ENCODE results near the gene ZNF701. TPM values are rescaled to one million over a fixed set of nuclear protein-coding genes. Genes with fewer than 3 reads are reported as not detected.
A peak's percentile ranks its signal among the peaks of the same experiment; 100 is the strongest.

The ZNF701 gene
- 11.5 TPM for polyA plus RNA-seq (2013, experiment 1 of 2)
- 11.2 TPM for polyA plus RNA-seq (2013, experiment 2 of 2)

DNA sequence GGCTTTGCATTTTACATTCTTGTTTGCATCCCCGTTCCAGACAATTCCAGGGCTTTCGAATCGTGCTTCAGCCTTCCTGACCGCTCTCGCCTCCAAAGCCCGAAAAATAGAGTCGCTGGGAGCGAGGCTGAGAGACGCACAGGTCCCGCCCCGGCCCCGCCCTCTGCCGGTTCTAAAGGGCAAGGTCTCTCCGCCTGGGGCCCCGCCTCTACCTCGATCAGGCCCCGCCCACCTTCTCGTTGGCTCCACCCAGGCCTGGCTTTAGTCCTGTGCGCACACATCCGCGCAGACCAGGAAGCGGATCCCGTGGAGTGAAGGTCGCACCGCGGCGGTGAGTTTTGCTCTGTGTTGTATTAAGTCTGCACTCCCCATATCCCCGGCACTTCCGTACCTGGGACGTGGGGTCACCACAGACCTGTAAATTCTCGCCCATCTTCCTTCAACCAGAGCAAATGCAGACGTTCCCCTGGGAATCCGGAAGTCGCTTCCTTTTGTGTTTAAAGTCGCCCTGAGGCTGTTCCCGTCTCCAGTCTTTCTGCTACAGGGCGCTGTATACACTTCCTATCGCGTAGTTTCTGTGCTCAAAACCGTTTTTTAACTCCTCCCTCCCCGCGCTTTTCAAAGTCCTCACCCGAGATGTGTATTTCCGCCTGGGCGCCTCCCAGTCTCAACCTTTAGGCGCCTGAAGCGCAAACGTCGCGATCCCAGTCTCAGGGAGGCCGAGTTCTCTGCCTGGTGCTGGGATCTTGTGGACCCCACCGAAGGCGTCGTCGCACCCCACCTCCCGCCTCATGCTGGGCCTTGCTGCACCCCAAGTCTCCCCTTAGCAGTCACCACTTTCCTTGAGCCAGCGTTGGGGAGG lies at the start of gene ZNF701:
Gene ZNF701, plus strand, starts transcription at position 288 of the 862 bp plus-strand sequence. CDS start 3,861 bp downstream, outside the sequence.
- peak within 1 kb of the TSS; percentile 1 for H3K18ac ChIP-seq (ENCODE audit: low read length)
- peak within 1 kb of the TSS; percentile 99 for H3K4me3 ChIP-seq (ENCODE audit: low read length)
- peak; percentile 98 for DNase-seq
- no peak within 1 kb of the TSS for H2AK5ac ChIP-seq (ENCODE audit: low read length)
- H3K23ac ChIP-seq (ENCODE audit: low read length) = peak within 1 kb of the TSS; percentile 97
- H3K36me3 ChIP-seq (ENCODE audit: control insufficient read depth, insufficient read depth, low read length) = no peaks in the 10 kb centered on the region
- peak within 1 kb of the TSS; percentile 99 for H3K56ac ChIP-seq (ENCODE audit: low read length)
- no CpG with 5 or more reads among the region's 57 CpGs for WGBS (ENCODE audit: extremely low coverage, insufficient coverage, low lambda C conversion rate)
- H2BK5ac ChIP-seq (ENCODE audit: low read length) = peak within 1 kb of the TSS; percentile 99
- H3K79me1 ChIP-seq (ENCODE audit: low read length) = peaks cover 6% of the 10 kb centered on the region
- H3K9ac ChIP-seq (ENCODE audit: low read length) = peak within 1 kb of the TSS; percentile 100
- no peak within 1 kb of the TSS for H2BK120ac ChIP-seq (ENCODE audit: low read depth, low read length)
- peaks cover 7% of the 10 kb centered on the region for H3K79me2 ChIP-seq (ENCODE audit: control insufficient read depth, insufficient read depth, low read length)
- no peak within 1 kb of the TSS for H4K5ac ChIP-seq (ENCODE audit: low read length)
- H4K8ac ChIP-seq (ENCODE audit: low read depth, low read length) = no peak within 1 kb of the TSS
- no peaks in the 10 kb centered on the region for H3K4me1 ChIP-seq (ENCODE audit: control insufficient read depth, low read depth, low read length)
- H3K4ac ChIP-seq (ENCODE audit: low read depth, low read length) = peak within 1 kb of the TSS; percentile 6
- H3K4me2 ChIP-seq (ENCODE audit: low read length) = peak within 1 kb of the TSS; percentile 96
- H3K27ac ChIP-seq (ENCODE audit: low read depth, low read length) = peak within 1 kb of the TSS; percentile 74
- no peak within 1 kb of the TSS for H2BK15ac ChIP-seq (replicated peaks; ENCODE audit: low read depth)
- H3K27me3 ChIP-seq (ENCODE audit: insufficient read depth, low read length, poor library complexity) = no peaks in the 10 kb centered on the region

DNA sequence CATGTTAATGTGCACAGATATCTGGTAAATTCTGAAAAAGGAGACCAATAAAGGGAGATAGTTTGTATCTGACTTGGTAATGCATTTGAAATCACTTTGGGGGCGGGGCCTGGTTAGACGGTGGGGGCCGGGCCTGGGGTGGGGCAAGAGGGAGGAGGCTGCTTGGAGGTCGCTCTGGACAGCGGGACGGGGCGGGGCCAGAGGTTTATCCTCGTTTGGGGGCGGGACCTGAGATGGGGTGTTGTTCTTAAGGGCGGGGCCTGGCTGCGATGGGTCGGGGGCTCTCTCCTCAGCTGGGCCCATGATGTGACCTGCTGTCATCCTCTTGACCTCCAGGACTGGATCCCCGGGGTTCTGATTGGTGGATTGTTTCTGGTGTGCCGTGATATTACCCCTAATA lies 47.5 kb upstream of the ZNF701 start:
- no peaks in the 10 kb centered on the region for H3K36me3 ChIP-seq (ENCODE audit: control insufficient read depth, insufficient read depth, low read length)
- H3K4me1 ChIP-seq (ENCODE audit: control insufficient read depth, low read depth, low read length) = peaks cover 3% of the 10 kb centered on the region
- H3K79me1 ChIP-seq (ENCODE audit: low read length) = no peaks in the 10 kb centered on the region
- H3K79me2 ChIP-seq (ENCODE audit: control insufficient read depth, insufficient read depth, low read length) = no peaks in the 10 kb centered on the region
- no peak overlapping the region for H3K27ac ChIP-seq (ENCODE audit: low read depth, low read length)
- no peak overlapping the region for H2BK5ac ChIP-seq (ENCODE audit: low read length)
- H3K27me3 ChIP-seq (ENCODE audit: insufficient read depth, low read length, poor library complexity) = no peaks in the 10 kb centered on the region
- no peak overlapping the region for H2BK15ac ChIP-seq (replicated peaks; ENCODE audit: low read depth)
- WGBS (ENCODE audit: extremely low coverage, insufficient coverage, low lambda C conversion rate) = no CpG with 5 or more reads among the region's 14 CpGs
- H3K4ac ChIP-seq (ENCODE audit: low read depth, low read length) = no peak overlapping the region
- no peak overlapping the region for H4K8ac ChIP-seq (ENCODE audit: low read depth, low read length)
- H2AK5ac ChIP-seq (ENCODE audit: low read length) = no peak overlapping the region
- H3K56ac ChIP-seq (ENCODE audit: low read length) = no peak overlapping the region
- no peak overlapping the region for H3K4me3 ChIP-seq (ENCODE audit: low read length)
- no peak overlapping the region for H2BK120ac ChIP-seq (ENCODE audit: low read depth, low read length)
- no peak overlapping the region for H3K9ac ChIP-seq (ENCODE audit: low read length)
- H3K4me2 ChIP-seq (ENCODE audit: low read length) = no peak overlapping the region
- H3K23ac ChIP-seq (ENCODE audit: low read length) = no peak overlapping the region
- no peak overlapping the region for H4K5ac ChIP-seq (ENCODE audit: low read length)
- DNase-seq = peak; percentile 27
- H3K18ac ChIP-seq (ENCODE audit: low read length) = no peak overlapping the region

GRCh38 chr19:52524086-52524485 lies 46.0 kb upstream of the ZNF701 start:
- H3K56ac ChIP-seq (ENCODE audit: low read length) = no peak overlapping the region
- H2BK15ac ChIP-seq (replicated peaks; ENCODE audit: low read depth) = no peak overlapping the region
- no peak overlapping the region for H3K23ac ChIP-seq (ENCODE audit: low read length)
- H3K36me3 ChIP-seq (ENCODE audit: control insufficient read depth, insufficient read depth, low read length) = no peaks in the 10 kb centered on the region
- no CpG with 5 or more reads among the region's 20 CpGs for WGBS (ENCODE audit: extremely low coverage, insufficient coverage, low lambda C conversion rate)
- H3K79me2 ChIP-seq (ENCODE audit: control insufficient read depth, insufficient read depth, low read length) = peaks cover 3% of the 10 kb centered on the region
- H2AK5ac ChIP-seq (ENCODE audit: low read length) = no peak overlapping the region
- no peak for DNase-seq
- H3K27me3 ChIP-seq (ENCODE audit: insufficient read depth, low read length, poor library complexity) = no peaks in the 10 kb centered on the region
- H3K4me1 ChIP-seq (ENCODE audit: control insufficient read depth, low read depth, low read length) = peaks cover 3% of the 10 kb centered on the region
- no peak overlapping the region for H2BK5ac ChIP-seq (ENCODE audit: low read length)
- no peak overlapping the region for H3K4me2 ChIP-seq (ENCODE audit: low read length)
- H3K4ac ChIP-seq (ENCODE audit: low read depth, low read length) = no peak overlapping the region
- H4K5ac ChIP-seq (ENCODE audit: low read length) = no peak overlapping the region
- no peak overlapping the region for H3K27ac ChIP-seq (ENCODE audit: low read depth, low read length)
- no peak overlapping the region for H4K8ac ChIP-seq (ENCODE audit: low read depth, low read length)
- no peak overlapping the region for H3K18ac ChIP-seq (ENCODE audit: low read length)
- no peak overlapping the region for H2BK120ac ChIP-seq (ENCODE audit: low read depth, low read length)
- no peak overlapping the region for H3K9ac ChIP-seq (ENCODE audit: low read length)
- H3K4me3 ChIP-seq (ENCODE audit: low read length) = no peak overlapping the region
- no peaks in the 10 kb centered on the region for H3K79me1 ChIP-seq (ENCODE audit: low read length)

- peak; percentile 99 for DNase-seq
- WGBS (ENCODE audit: extremely low coverage, insufficient coverage, low lambda C conversion rate) = no CpG with 5 or more reads among the region's 54 CpGs
- peak within 1 kb of the TSS; percentile 5 for H3K4ac ChIP-seq (ENCODE audit: low read depth, low read length)
These were observed 42.7 kb upstream of the ZNF701 start, which contains the start of gene ZNF808 for GRCh38 chr19:52527134-52527955. TSS of gene ZNF808 (plus strand) at chr19:52527668. CDS start at chr19:52543285, 15,617 bp downstream.

DNA sequence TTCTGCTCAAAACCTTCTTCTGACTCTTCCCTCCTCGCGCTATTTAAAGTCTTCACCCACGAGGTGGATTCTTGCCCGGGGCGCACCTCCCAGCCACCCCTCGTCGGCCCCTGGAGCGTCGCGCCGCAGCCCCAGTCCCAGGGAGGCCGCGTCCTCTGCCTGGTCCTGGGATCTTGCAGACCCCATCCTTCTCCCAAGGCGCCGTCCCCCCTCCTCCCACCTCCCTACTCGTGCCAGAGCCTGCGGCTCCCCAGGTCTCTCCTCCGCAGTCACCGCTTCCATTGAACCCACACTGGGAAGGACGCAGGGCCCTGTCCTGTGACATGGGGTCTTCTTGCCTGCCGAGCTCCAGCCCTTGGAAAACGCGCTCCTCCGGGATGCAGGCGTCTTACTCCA lies 42.1 kb upstream of the ZNF701 start:
- peak overlapping the region; percentile 5 for H3K4ac ChIP-seq (ENCODE audit: low read depth, low read length)
- H3K27ac ChIP-seq (ENCODE audit: low read depth, low read length) = no peak overlapping the region
- no peak overlapping the region for H2AK5ac ChIP-seq (ENCODE audit: low read length)
- H3K79me2 ChIP-seq (ENCODE audit: control insufficient read depth, insufficient read depth, low read length) = peaks cover 3% of the 10 kb centered on the region
- no CpG with 5 or more reads among the region's 25 CpGs for WGBS (ENCODE audit: extremely low coverage, insufficient coverage, low lambda C conversion rate)
- H2BK5ac ChIP-seq (ENCODE audit: low read length) = no peak overlapping the region
- H3K18ac ChIP-seq (ENCODE audit: low read length) = peak overlapping the region; percentile 0
- peak; percentile 27 for DNase-seq
- no peaks in the 10 kb centered on the region for H3K79me1 ChIP-seq (ENCODE audit: low read length)
- H3K23ac ChIP-seq (ENCODE audit: low read length) = peak overlapping the region; percentile 80
- no peaks in the 10 kb centered on the region for H3K4me1 ChIP-seq (ENCODE audit: control insufficient read depth, low read depth, low read length)
- H2BK15ac ChIP-seq (replicated peaks; ENCODE audit: low read depth) = no peak overlapping the region
- peak overlapping the region; percentile 32 for H3K4me2 ChIP-seq (ENCODE audit: low read length)
- H4K5ac ChIP-seq (ENCODE audit: low read length) = no peak overlapping the region
- H3K36me3 ChIP-seq (ENCODE audit: control insufficient read depth, insufficient read depth, low read length) = no peaks in the 10 kb centered on the region
- peak overlapping the region; percentile 93 for H3K9ac ChIP-seq (ENCODE audit: low read length)
- H3K4me3 ChIP-seq (ENCODE audit: low read length) = peak overlapping the region; percentile 95
- no peak overlapping the region for H2BK120ac ChIP-seq (ENCODE audit: low read depth, low read length)
- no peaks in the 10 kb centered on the region for H3K27me3 ChIP-seq (ENCODE audit: insufficient read depth, low read length, poor library complexity)
- no peak overlapping the region for H4K8ac ChIP-seq (ENCODE audit: low read depth, low read length)
- peak overlapping the region; percentile 94 for H3K56ac ChIP-seq (ENCODE audit: low read length)

More at GRCh38 chr19:52527134-52527955, 42.7 kb upstream of the ZNF701 start, which contains the start of gene ZNF808:
- Histone ChIP-seq H3K56ac (ENCODE audit: low read length) (peak within 1 kb of the TSS; percentile 94), H4K5ac (ENCODE audit: low read length) (no peak within 1 kb of the TSS), H3K36me3 (ENCODE audit: control insufficient read depth, insufficient read depth, low read length) (no peaks in the 10 kb centered on the region), H4K8ac (ENCODE audit: low read depth, low read length) (no peak within 1 kb of the TSS), H3K9ac (ENCODE audit: low read length) (peak within 1 kb of the TSS; percentile 93), H2BK15ac (replicated peaks; ENCODE audit: low read depth) (no peak within 1 kb of the TSS), H3K27ac (ENCODE audit: low read depth, low read length) (peak within 1 kb of the TSS; percentile 97), H3K23ac (ENCODE audit: low read length) (peak within 1 kb of the TSS; percentile 80), H3K18ac (ENCODE audit: low read length) (peak within 1 kb of the TSS; percentile 0), H3K4me3 (ENCODE audit: low read length) (peak within 1 kb of the TSS; percentile 95), H3K4me1 (ENCODE audit: control insufficient read depth, low read depth, low read length) (no peaks in the 10 kb centered on the region), H3K4me2 (ENCODE audit: low read length) (peak within 1 kb of the TSS; percentile 95), H3K79me2 (ENCODE audit: control insufficient read depth, insufficient read depth, low read length) (peaks cover 3% of the 10 kb centered on the region), H2BK120ac (ENCODE audit: low read depth, low read length) (no peak within 1 kb of the TSS), H2BK5ac (ENCODE audit: low read length) (no peak within 1 kb of the TSS), H2AK5ac (ENCODE audit: low read length) (no peak within 1 kb of the TSS), H3K27me3 (ENCODE audit: insufficient read depth, low read length, poor library complexity) (no peaks in the 10 kb centered on the region), H3K79me1 (ENCODE audit: low read length) (no peaks in the 10 kb centered on the region)

Measured in mesendoderm (in vitro differentiated cells).